Parathyroid adenoma (tissue), 2 donors: ENCODE data around the gene SYNRG.

ENCODE experiments used
- H2AFZ ChIP-seq: fragments of 300-600 bp; sonication (generic); one replicate; pipeline ENCODE4 v1.7.0; 2017; ENCODE audit warnings: antibody characterized with exemption, mild to moderate bottlenecking
- H3K27ac ChIP-seq: fragments of 300-600 bp; sonication (generic); one replicate; pipeline ENCODE4 v1.7.0; 2017
- H3K27me3 ChIP-seq: fragments of 300-600 bp; sonication (generic); one replicate; pipeline ENCODE4 v1.7.0; 2017; ENCODE audit warnings: low read length; ENCODE audit not compliant: control insufficient read depth, insufficient read depth
- H3K36me3 ChIP-seq: fragments of 300-600 bp; sonication (generic); one replicate; pipeline ENCODE4 v1.7.0; 2017; ENCODE audit warnings: low read length; ENCODE audit not compliant: control insufficient read depth, insufficient read depth
- H3K4me1 ChIP-seq: fragments of 300-600 bp; sonication (generic); one replicate; pipeline ENCODE4 v1.7.0; 2017; ENCODE audit warnings: control low read depth
- H3K4me2 ChIP-seq: fragments of 300-600 bp; sonication (generic); one replicate; pipeline ENCODE4 v1.7.0; 2017; ENCODE audit warnings: low read length
- H3K4me3 ChIP-seq: fragments of 300-600 bp; sonication (generic); one replicate; pipeline ENCODE4 v1.7.0; 2017; ENCODE audit warnings: low read depth, low read length
- H3K79me2 ChIP-seq: fragments of 300-600 bp; sonication (generic); one replicate; pipeline ENCODE4 v1.7.0; 2017; ENCODE audit warnings: control low read depth
- H3K9ac ChIP-seq: fragments of 300-600 bp; sonication (generic); one replicate; pipeline ENCODE4 v1.7.0; 2017; ENCODE audit warnings: mild to moderate bottlenecking
- H3K9me3 ChIP-seq: fragments of 300-600 bp; sonication (generic); one replicate; pipeline ENCODE4 v1.7.0; 2017; ENCODE audit warnings: low read length; ENCODE audit not compliant: control insufficient read depth
- CTCF ChIP-seq: fragments of 300-600 bp; sonication (generic); IDR thresholded peaks from one replicate; pipeline ENCODE4 v1.7.0; 2017; ENCODE audit warnings: antibody characterized with exemption, mild to moderate bottlenecking
- donor health status: primary hyperparathyroidism.

The SYNRG gene

DNA sequence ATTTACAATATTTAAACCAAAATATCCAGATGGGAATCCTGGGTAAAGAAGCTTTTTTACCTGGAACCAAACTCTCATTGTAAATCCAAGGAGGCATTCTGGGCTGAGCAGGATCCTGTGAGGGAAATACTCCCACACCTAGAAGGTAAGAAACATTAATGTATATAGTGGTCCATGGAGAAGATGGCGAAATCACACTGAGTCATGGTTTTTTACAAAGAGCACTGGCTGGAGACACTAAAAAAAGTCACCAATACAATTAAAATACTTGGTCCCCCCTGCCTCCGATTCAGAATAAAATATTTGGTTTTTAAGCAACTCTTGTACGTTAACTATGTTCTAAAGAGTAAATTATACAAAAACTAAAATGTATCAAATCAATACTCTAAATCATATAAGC, 32.9 kb downstream of the SYNRG start:
- Histone ChIP-seq H3K9ac (no peak overlapping the region), H3K36me3 (no peaks in the 10 kb centered on the region)

DNA sequence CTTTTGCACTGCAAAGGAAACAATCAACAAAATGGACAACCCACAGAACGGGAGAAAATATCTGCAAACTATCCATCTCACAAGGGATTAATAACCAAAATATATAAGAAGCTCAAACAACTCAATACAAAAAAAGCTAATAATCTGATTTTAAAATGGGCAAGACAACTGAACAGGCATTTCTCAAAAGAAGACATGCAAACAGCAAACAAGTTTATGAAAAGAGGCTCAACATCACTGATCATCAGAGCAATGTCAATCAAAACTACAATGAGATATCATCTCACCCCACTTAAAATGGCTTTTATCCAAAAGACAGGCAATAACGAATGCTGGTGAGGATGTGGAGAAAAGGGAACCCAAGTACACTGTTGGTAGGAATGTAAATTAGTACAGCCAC, 34.8 kb downstream of the SYNRG start:
- Histone ChIP-seq H2AFZ (no peak overlapping the region), H3K79me2 (peaks cover 2% of the 10 kb centered on the region), H3K9ac (no peak overlapping the region), H3K4me3 (no peak overlapping the region), H3K36me3 (no peaks in the 10 kb centered on the region), H3K27ac (no peak overlapping the region), H3K4me1 (no peaks in the 10 kb centered on the region), H3K27me3 (no peaks in the 10 kb centered on the region), H3K4me2 (no peak overlapping the region), H3K9me3 (no peaks in the 10 kb centered on the region)
- TF ChIP-seq CTCF, result no peak

More for the DNA sequence above, 32.9 kb downstream of the SYNRG start:
- H3K79me2 ChIP-seq, result peaks cover 2% of the 10 kb centered on the region
- H2AFZ ChIP-seq, result no peak overlapping the region
- TF ChIP-seq CTCF, result no peak
- H3K9me3 ChIP-seq, result no peaks in the 10 kb centered on the region
- H3K27me3 ChIP-seq, result no peaks in the 10 kb centered on the region
- no peaks in the 10 kb centered on the region for H3K4me1 ChIP-seq
- H3K27ac ChIP-seq, result no peak overlapping the region
- no peak overlapping the region for H3K4me3 ChIP-seq
- H3K4me2 ChIP-seq, result no peak overlapping the region

- Histone ChIP-seq H3K4me2 (no peak overlapping the region), H3K9ac (no peak overlapping the region), H3K27me3 (no peaks in the 10 kb centered on the region), H3K36me3 (no peaks in the 10 kb centered on the region), H3K4me3 (no peak overlapping the region), H3K27ac (no peak overlapping the region), H3K9me3 (no peaks in the 10 kb centered on the region), H2AFZ (no peak overlapping the region), H3K79me2 (peaks cover 5% of the 10 kb centered on the region), H3K4me1 (no peaks in the 10 kb centered on the region)
- no peak for TF ChIP-seq CTCF
Measured at GRCh38 chr17:37571674-37572073, 37.5 kb downstream of the SYNRG start.

- no peaks in the 10 kb centered on the region for H3K4me1 ChIP-seq
- H3K4me2 ChIP-seq, result no peak overlapping the region
- H3K36me3 ChIP-seq, result no peaks in the 10 kb centered on the region
Measured at GRCh38 chr17:37570527-37571093, 38.6 kb downstream of the SYNRG start.

More at GRCh38 chr17:37570527-37571093, 38.6 kb downstream of the SYNRG start:
- Histone ChIP-seq H3K9me3 (no peaks in the 10 kb centered on the region), H3K9ac (no peak overlapping the region), H3K27me3 (no peaks in the 10 kb centered on the region), H2AFZ (no peak overlapping the region), H3K27ac (no peak overlapping the region), H3K4me3 (no peak overlapping the region), H3K79me2 (peaks cover 6% of the 10 kb centered on the region)
- TF ChIP-seq CTCF, result peak; percentile 22
